ENCODE measurements around the gene ATG5.
"Not testable (repeated sequence)": the region's sequence is repeated elsewhere in the genome, so short reads cannot be mapped to it uniquely, and the experiment has no call there.

The ATG5 gene

DNA sequence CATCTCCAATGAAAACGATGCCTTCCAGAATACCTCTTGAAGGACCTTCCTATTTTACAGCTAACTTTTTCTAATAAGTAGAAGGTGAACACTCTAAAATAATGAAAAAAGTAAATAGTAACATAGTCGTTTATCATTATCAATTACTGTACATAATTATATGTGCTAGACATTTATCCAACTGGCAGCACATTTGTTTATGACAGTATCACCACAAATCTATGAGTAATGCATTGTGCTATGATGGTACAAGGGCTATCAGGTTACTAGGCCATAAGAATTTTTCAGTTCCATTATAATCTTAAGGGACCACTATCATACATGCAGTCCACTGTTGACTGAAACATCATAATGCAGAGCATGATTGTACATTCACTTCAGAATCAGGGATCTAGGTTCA lies 68.4 kb downstream of the ATG5 start:
- H3K4me3 ChIP-seq (ENCODE audit: low read length) = no peak overlapping the region
- no peak for TF ChIP-seq ZNF274 (IDR thresholded peaks at IDR 0.05; ENCODE audit: low read depth, low read length)

DNA sequence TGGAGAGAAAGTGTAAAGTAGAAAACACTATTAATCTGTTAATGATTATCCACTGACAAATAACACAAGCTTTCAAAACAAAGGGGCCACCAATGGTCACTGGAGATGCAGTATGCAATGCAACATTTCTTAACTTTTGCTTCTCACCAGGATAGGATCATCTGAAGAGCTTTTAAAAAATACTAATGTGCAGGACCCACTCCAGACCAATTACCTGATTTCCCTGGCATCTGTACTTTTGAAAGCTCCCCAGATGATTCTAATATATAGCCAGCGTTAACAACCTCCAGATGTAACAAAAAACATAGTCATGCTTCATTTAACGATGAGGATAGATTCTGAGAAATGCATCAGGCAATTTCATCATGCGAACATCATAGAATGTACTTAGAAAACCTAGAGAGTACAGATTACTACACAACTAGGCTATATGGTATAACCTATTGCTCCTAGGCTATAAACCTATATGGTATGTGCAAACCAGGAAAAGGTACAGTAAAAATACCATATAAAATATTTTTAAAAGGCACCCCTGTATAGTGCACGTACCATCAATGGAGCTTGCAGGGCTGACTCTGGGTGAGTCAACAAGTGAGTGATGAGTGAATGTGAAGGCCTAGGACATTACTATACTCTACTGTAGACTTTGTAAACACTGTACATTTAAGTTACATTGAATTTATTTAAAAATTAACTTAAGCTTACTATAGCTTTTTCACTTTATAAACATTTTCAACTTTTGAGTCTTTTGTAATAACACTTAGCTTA lies 69.2 kb downstream of the ATG5 start:
- no peak overlapping the region for H3K4me3 ChIP-seq (ENCODE audit: low read length)
- TF ChIP-seq ZNF274 (IDR thresholded peaks at IDR 0.05; ENCODE audit: low read depth, low read length) = no peak

DNA sequence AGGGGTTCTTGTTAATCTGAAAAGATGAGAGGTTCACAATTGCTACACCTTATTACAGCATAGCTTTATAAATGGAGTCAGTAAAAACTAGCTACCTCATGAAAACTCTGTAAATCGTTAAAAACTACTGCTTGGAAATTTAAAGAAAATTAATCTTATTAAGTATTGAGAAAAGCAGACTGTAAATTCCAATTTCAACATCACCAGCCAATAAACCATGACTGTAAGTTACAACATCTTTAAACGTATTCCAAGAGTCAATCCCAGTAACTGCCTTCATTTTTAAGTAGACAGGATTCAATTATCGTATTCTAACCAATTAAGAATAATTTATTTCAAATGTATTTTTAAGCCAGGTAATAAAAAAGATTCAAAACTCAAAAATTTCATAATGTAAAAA lies 70.3 kb downstream of the ATG5 start:
- no peak overlapping the region for H3K4me3 ChIP-seq (ENCODE audit: low read length)
- no peak for TF ChIP-seq ZNF274 (IDR thresholded peaks at IDR 0.05; ENCODE audit: low read depth, low read length)

DNA sequence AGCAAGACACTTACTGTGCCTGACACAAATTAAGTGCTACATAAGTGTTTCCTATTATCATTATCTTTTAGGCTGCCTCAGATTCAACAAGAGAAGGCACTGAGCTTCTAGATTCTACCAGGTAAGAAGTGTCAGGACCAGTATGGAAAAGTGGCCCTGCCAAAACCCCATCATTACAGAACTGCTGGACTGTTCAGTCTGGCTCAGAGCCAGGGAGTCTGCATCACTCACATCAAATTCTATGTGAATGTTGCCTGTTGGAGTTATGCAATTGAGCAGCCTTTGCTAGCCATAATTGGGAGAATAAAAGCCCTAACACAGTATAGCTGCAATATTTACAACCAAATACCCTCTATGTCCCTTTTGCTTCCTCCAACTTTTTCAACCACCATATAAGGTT lies 70.9 kb downstream of the ATG5 start:
- no peak overlapping the region for H3K4me3 ChIP-seq (ENCODE audit: low read length)
- TF ChIP-seq ZNF274 (IDR thresholded peaks at IDR 0.05; ENCODE audit: low read depth, low read length) = no peak

DNA sequence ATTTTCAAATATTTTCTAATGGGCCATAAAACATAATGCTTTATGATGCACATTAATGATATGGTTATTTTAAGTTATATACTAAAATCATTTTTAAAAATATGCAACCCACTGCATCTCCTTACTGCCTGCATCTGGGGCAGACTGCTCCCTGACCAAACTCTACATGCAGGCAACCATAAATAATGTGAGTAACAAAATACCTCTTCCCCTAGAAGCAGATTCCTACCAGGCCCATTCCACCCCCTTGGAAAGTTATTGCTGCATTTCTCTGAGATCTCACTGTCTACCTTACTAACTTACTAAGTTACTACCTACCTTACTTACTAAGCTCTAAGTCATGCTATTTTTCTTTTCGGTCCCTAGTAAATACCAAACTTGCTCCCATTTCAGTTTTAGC lies 71.8 kb downstream of the ATG5 start:
- no peak overlapping the region for H3K4me3 ChIP-seq (ENCODE audit: low read length)
- no peak for TF ChIP-seq ZNF274 (IDR thresholded peaks at IDR 0.05; ENCODE audit: low read depth, low read length)

DNA sequence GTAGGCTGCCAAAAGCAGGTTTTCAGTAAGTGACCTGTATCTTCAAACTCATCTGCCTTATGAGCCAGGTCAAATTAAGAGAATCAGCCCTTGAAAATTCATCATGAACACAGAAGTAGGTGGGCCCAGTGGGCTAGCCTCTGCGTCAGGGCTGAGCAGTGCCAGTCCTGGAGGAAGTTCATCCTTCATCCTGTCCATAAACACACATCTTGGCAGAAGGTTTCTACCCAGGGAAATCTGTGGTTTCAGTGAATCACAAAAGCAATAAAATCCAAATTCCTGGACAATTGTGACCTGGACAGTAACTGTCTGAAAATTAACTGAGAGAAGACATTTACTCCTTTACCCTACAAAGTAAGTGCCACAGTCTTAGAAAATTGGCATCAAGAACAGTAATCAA lies 72.4 kb downstream of the ATG5 start:
- no peak for TF ChIP-seq ZNF274 (IDR thresholded peaks at IDR 0.05; ENCODE audit: low read depth, low read length)
- H3K4me3 ChIP-seq (ENCODE audit: low read length) = no peak overlapping the region

DNA sequence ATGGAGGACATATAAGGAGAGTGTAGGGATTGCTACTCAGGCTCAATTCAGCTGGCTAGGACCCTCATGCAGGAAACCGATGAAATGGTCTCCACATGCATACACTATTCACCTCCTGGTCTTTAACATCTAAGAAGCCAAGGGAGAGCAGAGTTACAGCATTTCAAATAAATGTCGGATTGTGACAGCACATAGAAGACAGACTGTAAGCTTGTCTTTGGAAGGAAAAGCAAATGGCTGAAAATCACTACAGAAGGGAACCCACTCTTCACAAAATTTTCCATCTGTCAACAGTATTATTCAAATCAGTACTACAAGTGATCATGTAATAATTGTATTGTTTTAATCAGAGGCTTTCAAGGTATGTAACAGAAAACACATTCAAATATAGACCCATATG lies 72.9 kb downstream of the ATG5 start:
- no peak for TF ChIP-seq ZNF274 (IDR thresholded peaks at IDR 0.05; ENCODE audit: low read depth, low read length)
- H3K4me3 ChIP-seq (ENCODE audit: low read length) = no peak overlapping the region

DNA sequence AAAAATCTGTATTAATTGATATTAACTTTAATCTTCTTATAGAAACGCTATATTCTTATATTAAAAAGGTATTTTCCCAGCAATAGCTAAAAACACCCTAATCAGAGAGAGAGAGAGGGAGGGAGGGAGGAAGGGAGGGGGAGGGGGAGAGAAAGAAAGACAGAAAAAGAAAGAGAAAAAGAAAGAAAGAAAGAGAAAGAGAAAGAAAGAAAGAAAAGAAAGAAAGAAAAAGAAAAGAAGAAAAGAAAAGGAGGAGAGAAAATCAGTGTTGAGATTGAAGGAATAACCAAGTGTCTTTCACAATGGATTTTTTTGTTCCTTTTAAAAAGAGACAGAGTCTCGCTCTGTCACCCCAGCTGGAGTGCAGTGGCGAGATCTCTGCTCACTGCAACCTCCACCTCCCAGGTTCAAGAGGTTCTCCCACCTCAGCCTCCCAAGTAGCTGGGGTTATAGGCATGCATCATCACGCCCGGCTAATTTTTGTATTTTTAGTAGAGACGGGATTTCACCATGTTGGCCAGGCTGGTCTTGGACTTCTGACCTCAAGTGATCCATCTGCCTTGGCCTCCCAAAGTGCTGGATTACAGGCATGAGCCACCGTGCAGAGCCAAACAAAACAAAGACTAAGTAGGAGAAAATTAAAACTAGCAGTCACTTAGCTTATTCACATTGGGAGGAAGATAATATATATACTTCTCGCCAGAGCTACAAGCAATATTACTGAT lies 73.9 kb downstream of the ATG5 start:
- not testable (repeated sequence) for H3K4me3 ChIP-seq (ENCODE audit: low read length)

DNA sequence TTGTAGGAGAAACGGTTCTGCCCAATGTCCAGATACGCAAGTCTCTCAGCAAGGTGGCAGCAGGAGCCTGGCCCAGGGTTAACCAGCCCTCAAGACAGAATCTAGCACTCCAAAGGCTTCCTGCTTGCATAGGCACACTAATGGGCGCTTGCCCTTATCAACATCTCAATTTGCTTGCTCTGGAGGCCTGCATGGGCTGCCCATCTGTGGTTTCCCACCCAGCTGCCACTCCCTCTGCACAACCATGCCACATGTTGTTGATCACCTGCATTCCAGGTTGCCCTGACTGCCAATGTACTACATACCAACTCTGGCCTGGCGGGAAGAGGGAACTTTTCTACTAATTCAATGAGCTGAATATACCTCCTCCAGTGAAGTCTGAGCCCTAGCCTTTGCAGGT lies 74.6 kb downstream of the ATG5 start:
- no peak for TF ChIP-seq ZNF274 (IDR thresholded peaks at IDR 0.05; ENCODE audit: low read depth, low read length)
- no peak overlapping the region for H3K4me3 ChIP-seq (ENCODE audit: low read length)

DNA sequence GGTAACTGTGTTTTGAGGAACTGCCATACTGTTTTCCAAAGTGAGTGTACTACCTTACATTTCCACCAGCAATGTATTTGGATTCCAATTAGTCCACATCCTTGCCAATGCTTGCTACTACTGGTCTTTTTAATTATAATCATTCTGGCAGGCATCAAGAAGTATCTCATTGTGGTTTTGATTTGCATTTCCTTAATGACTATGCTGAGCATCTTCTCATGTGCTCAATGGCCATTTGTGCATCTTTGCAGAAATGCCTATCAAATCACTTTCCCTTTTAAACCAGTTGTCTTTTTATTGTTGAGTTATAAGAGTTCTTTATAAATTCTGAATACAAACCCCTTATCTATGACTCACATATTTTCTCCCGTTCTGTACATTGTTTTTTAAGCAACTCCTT lies 75.9 kb downstream of the ATG5 start:
- H3K4me3 ChIP-seq (ENCODE audit: low read length) = no peak overlapping the region
- TF ChIP-seq ZNF274 (IDR thresholded peaks at IDR 0.05; ENCODE audit: low read depth, low read length) = no peak

DNA sequence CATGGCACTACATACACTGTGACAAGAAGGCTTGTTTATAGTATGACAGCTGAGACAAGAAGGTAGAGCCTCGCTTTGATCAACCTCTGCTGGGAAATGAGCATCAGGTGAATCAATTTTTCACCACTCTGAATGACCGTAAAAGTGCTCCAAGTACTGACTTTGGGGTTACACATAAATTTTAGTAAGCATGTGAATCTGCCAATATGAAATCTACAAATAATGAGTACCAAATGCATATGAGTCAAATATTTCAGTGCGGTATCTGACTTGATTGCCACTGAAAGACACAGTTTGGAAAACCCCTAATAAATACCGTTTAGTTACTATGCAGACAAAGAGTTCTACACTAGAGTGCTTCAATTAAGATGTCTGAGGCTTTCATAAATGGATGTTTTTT lies 77.8 kb downstream of the ATG5 start:
- no peak overlapping the region for H3K4me3 ChIP-seq (ENCODE audit: low read length)
- no peak for TF ChIP-seq ZNF274 (IDR thresholded peaks at IDR 0.05; ENCODE audit: low read depth, low read length)

DNA sequence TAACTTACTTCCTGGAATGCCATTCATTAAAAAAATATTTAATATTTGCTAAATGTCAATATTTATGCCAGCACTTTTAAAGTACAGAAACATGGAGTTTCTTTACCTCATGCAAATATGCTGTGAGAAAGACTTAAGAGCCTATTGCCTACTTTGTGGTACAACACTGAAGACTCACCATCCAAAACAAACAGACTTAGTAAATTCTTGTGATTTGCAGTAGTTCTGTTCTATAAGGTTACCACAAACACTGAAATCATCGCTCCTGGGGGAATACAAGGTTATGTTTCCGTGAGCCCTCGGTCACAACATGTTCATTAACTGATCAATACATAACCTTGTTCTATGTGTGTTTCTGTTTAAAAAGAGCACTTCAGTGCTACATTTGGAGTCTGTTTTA lies 78.3 kb downstream of the ATG5 start:
- TF ChIP-seq ZNF274 (IDR thresholded peaks at IDR 0.05; ENCODE audit: low read depth, low read length) = no peak
- H3K4me3 ChIP-seq (ENCODE audit: low read length) = no peak overlapping the region; the same call in 1 of the 2 replicates

DNA sequence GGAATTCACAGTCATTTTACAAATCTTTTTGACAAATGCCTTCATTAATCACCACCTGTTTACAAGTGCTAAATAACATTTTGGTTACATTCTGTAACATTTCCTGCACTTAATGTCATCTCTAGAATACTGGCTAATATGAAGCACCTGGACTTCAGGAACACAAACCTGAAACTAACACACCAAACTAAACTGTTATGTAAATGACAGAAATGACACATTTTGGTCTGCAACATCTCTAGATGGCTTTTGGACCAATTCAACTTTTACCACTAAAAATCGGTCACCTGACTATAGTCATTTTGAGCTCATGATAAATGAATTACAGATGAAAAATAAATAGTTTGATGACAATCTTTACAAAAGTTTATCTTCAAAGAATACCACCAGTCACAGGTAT lies 80.6 kb downstream of the ATG5 start:
- no peak for TF ChIP-seq ZNF274 (IDR thresholded peaks at IDR 0.05; ENCODE audit: low read depth, low read length)
- H3K4me3 ChIP-seq (ENCODE audit: low read length) = no peak overlapping the region

DNA sequence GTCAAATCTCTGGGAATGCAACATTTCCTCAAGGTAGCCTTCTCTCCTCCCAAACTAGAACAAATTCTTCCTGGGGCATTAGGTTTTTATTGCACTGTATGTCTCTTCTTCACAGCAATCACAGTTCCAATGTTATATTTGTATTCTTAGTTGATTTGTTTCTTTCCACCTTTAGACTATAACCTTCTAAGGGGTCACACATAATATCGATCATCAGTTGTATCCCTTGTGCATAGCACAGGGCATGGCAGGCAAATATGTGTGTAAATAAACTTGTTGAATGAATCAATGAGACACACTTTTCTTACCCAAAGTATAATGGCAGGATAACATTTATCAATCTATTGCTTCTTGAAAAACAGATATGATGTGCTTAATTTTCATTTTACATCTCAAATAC lies 81.0 kb downstream of the ATG5 start:
- H3K4me3 ChIP-seq (ENCODE audit: low read length) = no peak overlapping the region
- TF ChIP-seq ZNF274 (IDR thresholded peaks at IDR 0.05; ENCODE audit: low read depth, low read length) = no peak

DNA sequence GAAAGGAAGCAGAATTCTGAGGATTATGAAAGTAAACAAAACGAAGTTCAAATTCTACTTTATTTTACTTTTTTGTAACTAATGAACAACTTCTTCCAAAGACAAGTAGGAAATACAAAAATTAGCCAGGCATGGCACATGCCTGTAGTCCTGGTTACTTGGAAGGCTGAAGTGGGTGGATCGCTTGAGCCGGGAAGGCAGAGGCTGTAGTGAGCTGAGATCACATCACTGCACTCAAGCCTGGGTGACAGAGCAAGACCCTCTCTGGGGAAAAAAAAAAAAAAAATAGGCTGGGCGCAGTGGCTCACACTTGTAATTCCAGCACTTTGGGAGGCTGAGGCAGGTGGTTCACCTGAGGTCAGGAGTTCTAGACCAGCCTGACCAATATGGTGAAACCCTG lies 82.3 kb downstream of the ATG5 start:
- TF ChIP-seq ZNF274 (IDR thresholded peaks at IDR 0.05; ENCODE audit: low read depth, low read length) = no peak
- H3K4me3 ChIP-seq (ENCODE audit: low read length) = no peak overlapping the region

DNA sequence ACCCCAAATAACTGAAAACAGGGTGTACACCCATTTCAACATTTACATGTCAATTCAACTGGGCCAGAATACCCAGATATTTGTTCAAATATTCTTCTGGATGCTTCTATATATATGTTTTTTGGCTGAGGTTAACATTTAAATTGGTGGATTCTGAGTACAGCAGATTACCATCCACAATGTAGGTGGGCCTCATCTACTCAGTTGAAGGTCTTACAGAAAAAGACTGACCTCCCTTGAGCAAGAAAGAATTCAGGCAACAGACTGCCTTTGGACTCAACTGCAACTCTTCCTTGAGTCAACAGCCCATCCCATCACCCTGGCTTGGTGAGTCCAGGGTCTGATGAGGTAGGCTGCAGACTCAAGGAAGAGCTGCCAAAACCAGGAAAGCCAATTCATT lies 84.1 kb downstream of the ATG5 start:
- no peak overlapping the region for H3K4me3 ChIP-seq (ENCODE audit: low read length)
- TF ChIP-seq ZNF274 (IDR thresholded peaks at IDR 0.05; ENCODE audit: low read depth, low read length) = no peak
